ENCODE data around the gene CEBPA. TPM values are rescaled to one million over a fixed set of nuclear protein-coding genes. Genes with fewer than 3 reads are reported as not detected.

Gene CEBPA
- total RNA-seq, 5 donors from 2014 or later (not counting 1 experiment from before 2014, with no cell fraction given), result 1.1 to 2.1 (median 1.8) TPM

DNA sequence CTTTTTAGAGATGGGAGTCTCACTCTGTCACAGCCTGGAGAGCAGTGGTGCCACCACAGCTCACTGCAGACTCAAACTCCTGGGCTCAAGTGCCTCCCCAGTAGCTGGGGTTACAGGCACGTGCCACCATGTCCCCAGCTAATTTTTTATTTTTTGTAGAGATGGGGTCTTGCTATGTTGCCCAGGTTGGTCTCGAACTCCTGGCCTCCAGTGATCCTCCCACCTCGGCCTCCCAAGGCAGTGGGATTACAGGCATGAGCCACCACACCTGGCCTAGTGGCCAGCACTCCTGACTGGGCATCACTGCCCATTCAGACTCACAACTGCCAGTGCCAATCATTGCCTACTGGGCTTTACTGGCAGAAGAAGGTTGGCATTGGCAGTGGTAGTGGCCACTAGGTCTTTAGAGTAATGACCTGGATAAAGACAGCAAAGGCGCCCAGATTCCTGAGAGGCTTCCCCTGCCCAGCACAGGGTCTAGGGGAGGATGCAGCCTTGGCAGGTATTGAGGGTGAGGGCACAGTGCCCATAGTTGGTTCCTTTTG is 49.8 kb downstream of the CEBPA start:
- Histone ChIP-seq H3K36me3 (ENCODE audit: control insufficient read depth in 2 of 2, extremely low read depth in 1 of 2, insufficient read depth in 1 of 2, low read length in 1 of 2) (no peaks in the 10 kb centered on the region), H3K4me3 (ENCODE audit: control insufficient read depth in 1 of 2, extremely low read depth in 1 of 2, low read length in 1 of 2) (no peak overlapping the region), H3K27ac (ENCODE audit: low read length) (no peak overlapping the region), H3K27me3 (replicated peaks in 1 of 2; ENCODE audit: control insufficient read depth in 2 of 2, extremely low read depth in 1 of 2, insufficient read depth in 2 of 2, low read length in 1 of 2) (peaks cover 0 to 32% of the 10 kb centered on the region in 2 experiments), H3K9me3 (no peaks in the 10 kb centered on the region), H3K4me1 (ENCODE audit: control insufficient read depth in 1 of 2, extremely low read depth in 1 of 2, insufficient read depth in 2 of 2, low read length in 2 of 2) (peaks cover 0 to 6% of the 10 kb centered on the region in 2 experiments)
- CTCF ChIA-PET, result interaction anchor here in 1 of 2 donors (0.6 kb wide), 1 partner anchor 92 kb away, joined by 3 read pairs; no protein-coding TSS in a partner anchor
- H3K4me1 Mint-ChIP-seq, result no peaks in the 10 kb centered on the region
- H3K4me3 Mint-ChIP-seq, result no peak overlapping the region
- POLR2A ChIA-PET, result no interaction called here
- DNase-seq (no peak), ATAC-seq (replicated peaks in 1 of 4) (no peak)
- 80% methylated on average over 2 of the region's 4 CpGs for WGBS (ENCODE audit: insufficient coverage)
- H3K27me3 Mint-ChIP-seq, result peaks cover 0 to 5% of the 10 kb centered on the region in 2 donors
- no peaks in the 10 kb centered on the region for H3K9me3 Mint-ChIP-seq
- no peak overlapping the region for H3K27ac Mint-ChIP-seq
- H3K36me3 Mint-ChIP-seq, result no peaks in the 10 kb centered on the region

- POLR2A ChIA-PET, result no interaction called here
These were observed 50.7 kb downstream of the CEBPA start for GRCh38 chr19:33251526-33252090.

DNA sequence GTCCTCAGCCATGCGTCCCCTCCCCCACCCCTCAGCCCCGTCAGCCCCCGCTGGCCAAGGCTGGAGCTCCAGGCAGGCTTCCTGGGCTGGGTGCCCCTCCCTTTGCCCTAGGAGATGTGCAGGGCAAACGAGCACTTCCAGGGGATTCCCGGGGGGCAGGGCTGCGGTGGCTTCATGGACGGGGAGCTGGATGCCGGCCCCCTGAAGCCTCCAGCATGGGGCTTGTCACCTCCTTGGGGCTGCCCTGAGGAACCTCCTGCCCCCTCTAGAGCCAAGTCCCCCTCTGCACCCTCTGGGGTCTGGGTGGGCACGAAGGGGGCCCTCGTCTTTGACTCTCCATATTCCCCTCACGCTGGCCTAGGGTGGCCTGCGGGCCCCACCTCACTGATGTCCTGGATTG is 51.3 kb downstream of the CEBPA start:
- 76% methylated on average over 5 of the region's 12 CpGs for WGBS (ENCODE audit: insufficient coverage)
- Histone ChIP-seq H3K9me3 (no peaks in the 10 kb centered on the region), H3K36me3 (ENCODE audit: control insufficient read depth in 2 of 2, extremely low read depth in 1 of 2, insufficient read depth in 1 of 2, low read length in 1 of 2) (no peaks in the 10 kb centered on the region), H3K4me3 (ENCODE audit: control insufficient read depth in 1 of 2, extremely low read depth in 1 of 2, low read length in 1 of 2) (no peak overlapping the region), H3K27me3 (replicated peaks in 1 of 2; ENCODE audit: control insufficient read depth in 2 of 2, extremely low read depth in 1 of 2, insufficient read depth in 2 of 2, low read length in 1 of 2) (peaks cover 0 to 35% of the 10 kb centered on the region in 2 experiments), H3K4me1 (ENCODE audit: control insufficient read depth in 1 of 2, extremely low read depth in 1 of 2, insufficient read depth in 2 of 2, low read length in 2 of 2) (peaks cover 0 to 6% of the 10 kb centered on the region in 2 experiments), H3K27ac (ENCODE audit: low read length) (no peak overlapping the region)
- no peaks in the 10 kb centered on the region for H3K9me3 Mint-ChIP-seq
- CTCF ChIA-PET, result interaction anchor here in 1 of 2 donors (0.6 kb wide), 1 partner anchor 65 kb away, joined by 3 read pairs; no protein-coding TSS in a partner anchor
- H3K4me1 Mint-ChIP-seq, result no peaks in the 10 kb centered on the region
- H3K27ac Mint-ChIP-seq, result no peak overlapping the region
- peaks cover 0 to 5% of the 10 kb centered on the region in 2 donors for H3K27me3 Mint-ChIP-seq
- ATAC-seq (replicated peaks in 1 of 4), result no peak
- POLR2A ChIA-PET, result no interaction called here
- DNase-seq, result no peak
- H3K36me3 Mint-ChIP-seq, result no peaks in the 10 kb centered on the region
- no peak overlapping the region for H3K4me3 Mint-ChIP-seq

More at GRCh38 chr19:33251526-33252090, 50.7 kb downstream of the CEBPA start:
- CTCF ChIA-PET, result interaction anchor here in 1 of 2 donors (0.6 kb wide), 2 partner anchors 64 to 93 kb away, joined by 3 read pairs; no protein-coding TSS in a partner anchor
- Histone ChIP-seq H3K4me3 (ENCODE audit: control insufficient read depth in 1 of 2, extremely low read depth in 1 of 2, low read length in 1 of 2) (no peak overlapping the region), H3K9me3 (no peaks in the 10 kb centered on the region), H3K4me1 (ENCODE audit: control insufficient read depth in 1 of 2, extremely low read depth in 1 of 2, insufficient read depth in 2 of 2, low read length in 2 of 2) (peaks cover 0 to 6% of the 10 kb centered on the region in 2 experiments), H3K36me3 (ENCODE audit: control insufficient read depth in 2 of 2, extremely low read depth in 1 of 2, insufficient read depth in 1 of 2, low read length in 1 of 2) (no peaks in the 10 kb centered on the region), H3K27me3 (replicated peaks in 1 of 2; ENCODE audit: control insufficient read depth in 2 of 2, extremely low read depth in 1 of 2, insufficient read depth in 2 of 2, low read length in 1 of 2) (peaks cover 0 to 32% of the 10 kb centered on the region in 2 experiments), H3K27ac (ENCODE audit: low read length) (no peak overlapping the region)
- Mint-ChIP-seq H3K36me3 (no peaks in the 10 kb centered on the region), H3K27me3 (peaks cover 0 to 5% of the 10 kb centered on the region in 2 donors), H3K27ac (no peak overlapping the region), H3K4me1 (no peaks in the 10 kb centered on the region), H3K9me3 (no peaks in the 10 kb centered on the region), H3K4me3 (no peak overlapping the region)
- ATAC-seq (replicated peaks in 1 of 4) (no peak), DNase-seq (no peak)
- WGBS (ENCODE audit: insufficient coverage), result 92% methylated on average over 14 of the region's 17 CpGs

DNA sequence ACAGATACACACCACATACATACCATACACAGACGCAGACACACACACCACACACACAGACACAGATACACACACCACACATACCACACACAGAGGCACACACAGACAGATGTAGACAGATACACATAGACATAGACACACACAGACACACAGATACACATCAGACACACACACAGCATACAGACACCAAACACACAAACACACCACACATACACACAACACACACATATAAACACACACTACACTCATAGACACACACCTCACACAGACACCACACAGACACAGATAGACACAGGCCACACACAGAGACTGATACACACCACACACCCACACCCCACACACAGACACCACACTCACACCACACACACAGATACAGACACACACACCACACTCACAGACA is 51.8 kb downstream of the CEBPA start:
- ChIA-PET POLR2A (no interaction called here), CTCF (no interaction called here)
- Histone ChIP-seq H3K27ac (ENCODE audit: low read length) (no peak overlapping the region), H3K9me3 (no peaks in the 10 kb centered on the region), H3K4me1 (ENCODE audit: control insufficient read depth in 1 of 2, extremely low read depth in 1 of 2, insufficient read depth in 2 of 2, low read length in 2 of 2) (peaks cover 0 to 6% of the 10 kb centered on the region in 2 experiments), H3K36me3 (ENCODE audit: control insufficient read depth in 2 of 2, extremely low read depth in 1 of 2, insufficient read depth in 1 of 2, low read length in 1 of 2) (no peaks in the 10 kb centered on the region), H3K4me3 (ENCODE audit: control insufficient read depth in 1 of 2, extremely low read depth in 1 of 2, low read length in 1 of 2) (no peak overlapping the region), H3K27me3 (replicated peaks in 1 of 2; ENCODE audit: control insufficient read depth in 2 of 2, extremely low read depth in 1 of 2, insufficient read depth in 2 of 2, low read length in 1 of 2) (peaks cover 0 to 38% of the 10 kb centered on the region in 2 experiments)
- ATAC-seq (replicated peaks in 1 of 4) (no peak), DNase-seq (no peak)
- peaks cover 0 to 5% of the 10 kb centered on the region in 2 donors for H3K27me3 Mint-ChIP-seq
- no peaks in the 10 kb centered on the region for H3K36me3 Mint-ChIP-seq
- 91% methylated on average over 1 of the region's 1 CpG for WGBS (ENCODE audit: insufficient coverage)
- no peak overlapping the region for H3K4me3 Mint-ChIP-seq
- no peaks in the 10 kb centered on the region for H3K9me3 Mint-ChIP-seq
- no peak overlapping the region for H3K27ac Mint-ChIP-seq
- no peaks in the 10 kb centered on the region for H3K4me1 Mint-ChIP-seq

Other genes starting within 250 kb of the CEBPA start
- gene RHPN2, start 237.6 kb downstream of the CEBPA start, total RNA-seq, result under 1 TPM; 0.16 to 0.66 (median 0.33) TPM
- 10 to 100 TPM; 11.8 to 17.6 (median 14.3) TPM for gene GPATCH1, start 221.4 kb downstream of the CEBPA start, total RNA-seq
- gene WDR88, start 170.4 kb downstream of the CEBPA start, total RNA-seq, result under 1 TPM in 2 of 5 donors, not detected in 3; 0.20 to 0.56 TPM
- under 1 TPM in 3 of 5 donors, not detected in 2; 0.13 to 0.55 (median 0.19) TPM for gene LRP3, start 108.2 kb downstream of the CEBPA start, total RNA-seq
- not detected for gene SLC7A10, start 76.7 kb downstream of the CEBPA start, total RNA-seq
- 10 to 100 TPM; 15.9 to 27.1 (median 25.1) TPM for gene CEBPG, start 71.2 kb upstream of the CEBPA start, total RNA-seq
- gene PEPD, start 219.3 kb upstream of the CEBPA start, total RNA-seq, result 10 to 100 TPM; 23.5 to 38.8 (median 31.8) TPM

All from T-cell (primary cell).